Thoracic aorta endothelial cell (primary cell): ENCODE measurements around the gene TENT4A. TPM values are rescaled to one million over a fixed set of nuclear protein-coding genes. Genes with fewer than 3 reads are reported as not detected.

Experiments
- total RNA-seq: library from RNA; depleted of rRNA; stranded (reverse); fragments of >200 nt; gene quantifications from 2 replicates; pipeline ENCODE4 v1.2.3, GENCODE V29; 2012

Gene TENT4A
- total RNA-seq = 27.5 and 27.7 TPM in 2 replicates

DNA sequence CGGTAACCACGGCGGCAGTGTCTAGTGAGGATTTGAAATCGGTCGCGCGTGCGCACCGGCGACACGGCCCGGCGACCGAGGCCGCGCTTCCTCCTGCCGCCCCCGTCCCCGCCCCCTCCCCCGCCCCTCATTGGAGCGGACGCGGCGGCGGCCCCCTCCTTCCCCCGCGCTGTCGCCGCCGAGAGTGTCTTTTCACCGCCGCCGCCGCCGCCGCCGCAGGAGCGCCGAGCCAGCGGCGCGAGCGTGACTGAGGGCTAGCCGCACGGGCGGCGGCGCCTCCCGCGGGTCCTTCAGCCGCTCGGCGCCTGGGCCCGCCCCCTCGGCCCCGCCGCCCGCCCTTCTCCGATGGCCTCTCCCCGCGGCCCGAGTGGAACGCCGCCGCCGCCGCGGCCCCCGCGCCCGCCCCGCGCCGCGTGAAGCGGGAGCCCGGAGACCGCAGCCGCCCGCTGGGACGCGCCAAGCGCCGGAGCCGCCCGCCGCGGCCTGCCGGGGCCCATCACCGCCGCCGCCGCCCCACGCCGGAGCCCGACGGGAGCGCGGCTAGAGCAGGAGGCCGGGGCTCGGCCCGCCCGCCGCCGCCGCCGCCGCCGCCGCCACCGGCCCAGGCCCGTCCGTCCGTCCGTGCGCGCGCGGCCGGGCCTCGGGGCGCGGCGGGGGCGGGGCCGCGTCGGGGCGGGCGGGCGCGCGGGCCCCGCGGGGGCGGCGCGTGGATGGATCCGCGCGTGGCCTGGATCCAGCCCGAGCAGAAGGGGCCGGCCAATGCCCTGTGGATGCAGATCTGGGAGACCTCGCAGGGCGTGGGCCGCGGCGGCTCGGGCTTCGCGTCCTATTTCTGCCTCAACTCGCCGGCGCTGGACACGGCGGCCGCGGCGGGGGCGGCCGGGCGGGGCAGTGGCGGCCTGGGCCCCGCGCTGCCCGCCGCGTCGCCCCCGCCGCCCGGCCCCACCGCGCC is at the start of gene TENT4A:
TENT4A (plus strand) TSS at position 159 of the 952 bp plus-strand sequence; CDS start at position 711, 552 bp downstream.

Other genes starting within 250 kb of the TENT4A start
- 72.3 and 86.8 TPM in 2 replicates for gene NSUN2, start 80.4 kb upstream of the TENT4A start, total RNA-seq
- 9.3 and 11.1 TPM in 2 replicates for gene SRD5A1, start 80.0 kb upstream of the TENT4A start, total RNA-seq